Skin epidermis (tissue), 12 donors: ENCODE results near the gene CSNK2A1.
A peak's percentile ranks its signal among the peaks of the same experiment; 100 is the strongest.
"Not testable (repeated sequence)": the region's sequence is repeated elsewhere in the genome, so short reads cannot be mapped to it uniquely, and the experiment has no call there.

Experiments used
- H3K27ac ChIP-seq, 21 experiments: fragments of 200-600 bp; sonication (generic) in 11 of 21; one replicate each; pipeline ENCODE4 v1.5.0; 2020; ENCODE audit warnings: mild to moderate bottlenecking in 3 of 21, inconsistent platforms in 2 of 21, moderate library complexity in 2 of 21
- H3K4me3 ChIP-seq, 7 experiments: fragments of 200-600 bp; sonication (generic) in 2 of 7; one replicate each; pipeline ENCODE4 v1.5.0; 2020; ENCODE audit warnings: inconsistent platforms in 2 of 7, mild to moderate bottlenecking in 2 of 7, moderate library complexity in 1 of 7

The CSNK2A1 gene

DNA sequence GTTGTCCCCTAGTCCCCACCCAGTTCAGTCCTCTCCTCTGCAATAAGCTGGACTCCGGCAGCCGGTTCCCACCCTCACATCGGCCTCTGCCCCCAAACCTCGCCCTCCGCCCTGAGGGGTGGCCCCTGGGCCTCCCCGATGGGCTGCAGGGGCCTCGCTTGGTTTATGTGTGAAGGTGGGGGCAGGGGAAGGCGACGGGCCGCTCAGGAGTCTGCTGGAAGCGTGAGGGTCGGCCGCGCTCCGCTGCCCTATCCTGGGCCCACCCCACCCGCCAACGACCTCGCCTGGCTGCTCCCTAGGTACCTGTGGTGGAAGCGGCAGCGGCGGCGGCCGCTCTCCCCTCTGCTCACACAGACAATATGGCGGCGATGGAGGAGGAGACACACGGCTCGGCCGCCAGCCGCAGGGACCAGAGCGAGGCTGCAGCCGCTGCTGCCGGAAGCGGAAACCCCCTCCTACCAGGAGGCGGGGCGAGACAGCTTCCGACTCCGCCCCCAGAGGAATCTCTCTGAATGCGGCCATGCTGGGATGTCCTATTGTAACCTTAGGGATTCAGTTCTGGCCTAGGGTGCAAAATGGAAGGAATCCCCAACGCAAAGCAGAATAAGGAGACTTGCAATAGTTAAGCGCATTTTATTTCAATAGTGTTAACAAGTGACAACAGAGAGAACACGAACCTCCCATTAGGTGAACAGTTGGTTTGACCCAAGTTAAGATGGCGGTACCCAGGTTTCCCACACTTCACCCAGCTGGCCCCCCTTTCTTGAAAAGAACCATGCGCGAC is at the start of gene CSNK2A1:
Gene CSNK2A1 (minus strand): TSS at position 422 of the 784 bp plus-strand sequence. CDS start 35,239 bp downstream, outside the sequence.
- Histone ChIP-seq H3K4me3 (peak within 1 kb of the TSS; percentile 59 to 96 (median 94)), H3K27ac (peak within 1 kb of the TSS; percentile 74 to 98 (median 95))

GRCh38 chr20:592506-592905 is 48.9 kb upstream of the CSNK2A1 start:
- no peak overlapping the region for H3K27ac ChIP-seq
- H3K4me3 ChIP-seq: no peak overlapping the region

GRCh38 chr20:591941-592340 is 48.4 kb upstream of the CSNK2A1 start:
- Histone ChIP-seq H3K27ac (no peak overlapping the region), H3K4me3 (no peak overlapping the region)

DNA sequence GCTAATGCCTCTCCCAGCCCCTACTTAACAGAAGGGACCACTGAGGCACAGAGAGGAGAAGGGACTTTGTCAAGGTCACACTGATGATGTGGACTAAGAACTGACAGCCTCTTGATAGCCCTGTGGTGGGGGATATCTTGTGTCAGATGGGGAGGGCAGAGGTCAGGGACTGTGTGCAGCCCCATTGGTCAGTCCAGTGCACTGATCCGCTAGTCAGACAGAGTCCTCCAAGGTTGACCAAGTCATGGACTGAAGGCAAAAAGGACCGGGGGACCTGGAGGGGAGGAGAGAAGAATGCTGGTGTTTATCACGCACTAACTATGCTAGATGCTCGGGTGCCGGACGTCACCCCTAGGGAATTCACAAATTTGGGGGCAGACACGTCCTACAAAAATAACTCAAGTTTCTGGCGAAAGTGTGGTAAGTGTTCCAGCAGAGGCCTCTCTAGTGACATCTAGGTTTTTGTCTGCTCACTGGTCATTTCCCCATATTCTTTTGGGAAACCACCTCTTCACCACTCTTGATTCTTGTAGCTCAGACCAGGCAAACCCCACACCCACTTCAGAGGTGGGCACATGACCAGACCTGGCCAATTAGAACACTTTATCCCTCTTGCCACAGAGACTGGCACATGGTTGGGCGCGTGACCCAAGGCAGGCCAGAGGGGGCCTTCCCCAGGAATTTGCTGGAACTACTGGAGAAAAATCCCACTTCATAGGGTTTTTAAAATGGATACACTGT is 45.5 kb upstream of the CSNK2A1 start:
- H3K27ac ChIP-seq: no peak overlapping the region

GRCh38 chr20:588476-588875 is 44.9 kb upstream of the CSNK2A1 start:
- H3K27ac ChIP-seq: no peak overlapping the region

More for the DNA sequence above, 45.5 kb upstream of the CSNK2A1 start:
- no peak overlapping the region for H3K4me3 ChIP-seq

GRCh38 chr20:584971-585301 is 41.3 kb upstream of the CSNK2A1 start:
- H3K27ac ChIP-seq: no peak overlapping the region

More at GRCh38 chr20:588476-588875, 44.9 kb upstream of the CSNK2A1 start:
- H3K4me3 ChIP-seq: no peak overlapping the region

DNA sequence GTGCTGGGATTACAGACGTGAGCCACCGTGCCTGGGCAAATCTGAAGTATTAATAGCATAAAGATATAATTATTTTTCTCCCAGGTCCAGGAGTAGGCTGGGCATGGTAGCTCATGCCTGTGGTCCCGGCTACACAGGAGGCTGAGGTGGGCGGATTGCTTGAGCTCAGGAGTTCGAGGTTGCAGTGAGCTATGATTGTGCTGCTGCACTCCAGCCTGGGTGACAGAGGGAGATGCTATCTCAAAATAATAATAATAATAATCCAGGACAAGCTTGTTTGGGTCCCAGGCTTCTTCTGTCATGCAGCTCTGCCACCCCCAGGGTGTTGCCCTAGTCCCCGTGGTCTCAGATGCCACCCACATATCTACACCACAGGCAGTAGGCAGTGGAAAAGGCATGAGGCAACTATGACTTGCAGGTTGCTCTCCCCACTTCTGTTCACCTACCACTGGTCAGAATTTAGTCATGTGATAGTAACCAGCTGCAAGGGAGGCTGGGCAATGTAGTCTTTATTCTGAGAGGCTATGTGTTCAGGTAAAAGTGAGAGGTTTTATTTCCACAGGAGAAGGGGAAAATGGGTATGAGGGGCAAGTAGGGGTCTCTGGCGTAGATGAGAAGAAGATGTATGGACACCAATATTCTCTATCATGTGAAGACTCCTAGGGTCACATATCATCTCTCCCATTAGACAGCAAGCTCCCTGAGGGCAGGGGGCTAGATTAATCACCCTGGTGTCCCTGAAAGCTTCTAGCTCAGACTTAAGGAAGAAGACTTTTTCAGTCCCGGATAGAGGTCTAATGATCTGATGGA is 40.8 kb upstream of the CSNK2A1 start:
- no peak overlapping the region for H3K4me3 ChIP-seq
- no peak overlapping the region for H3K27ac ChIP-seq

More at GRCh38 chr20:584971-585301, 41.3 kb upstream of the CSNK2A1 start:
- H3K4me3 ChIP-seq: no peak overlapping the region

DNA sequence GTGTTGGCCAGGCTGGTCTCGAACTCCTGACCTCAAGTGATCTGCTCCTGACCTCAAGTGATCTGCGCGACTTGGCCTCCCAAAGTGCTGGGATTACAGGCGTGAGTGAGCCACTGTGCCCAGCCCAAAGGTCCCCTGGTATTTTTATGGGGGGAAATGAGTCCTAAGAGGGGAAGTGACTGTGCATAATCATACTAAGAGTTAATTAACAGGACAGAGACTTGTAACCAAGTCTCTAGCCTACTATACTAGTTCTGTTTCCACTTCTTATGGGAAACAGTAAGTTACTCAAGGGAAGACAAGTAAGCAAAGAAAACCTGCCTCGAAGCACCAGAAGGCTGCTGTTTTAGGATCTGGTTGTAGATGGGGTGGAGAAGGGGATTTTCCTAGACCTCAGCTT is 38.6 kb upstream of the CSNK2A1 start:
- Histone ChIP-seq H3K27ac (no peak overlapping the region), H3K4me3 (no peak overlapping the region)

- H3K4me3 ChIP-seq, H3K27ac ChIP-seq: not testable (repeated sequence)
These were observed 35.5 kb upstream of the CSNK2A1 start for GRCh38 chr20:578940-579690.

DNA sequence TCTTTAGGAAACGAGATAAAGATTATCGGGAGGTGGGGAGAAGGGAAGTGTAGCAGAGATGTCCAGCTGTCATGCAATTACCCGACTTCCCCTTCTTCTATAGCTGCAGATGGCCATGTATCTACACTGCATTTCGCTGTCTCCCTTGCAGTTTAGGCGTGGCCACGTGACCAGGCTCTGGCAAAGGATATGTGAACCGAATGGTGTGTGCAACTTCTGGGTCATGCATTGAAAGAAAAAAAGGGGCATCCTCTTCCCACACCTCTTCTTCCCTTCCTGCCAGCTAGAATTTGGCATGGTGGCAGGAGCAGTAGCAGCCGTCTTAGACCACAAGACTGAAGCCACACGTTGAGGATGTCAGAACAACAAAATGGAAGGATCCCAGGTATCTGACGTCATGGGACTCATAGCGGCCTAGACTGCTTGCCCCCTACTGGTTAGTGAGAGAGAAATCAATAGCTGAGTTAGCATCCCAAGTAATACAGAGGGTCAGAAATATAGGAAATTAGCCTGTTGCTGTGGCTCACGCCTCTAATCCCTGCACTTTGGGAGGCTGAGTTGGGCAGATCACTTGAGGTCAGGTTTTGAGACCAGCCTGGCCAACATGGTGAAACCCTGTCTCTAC is 33.7 kb upstream of the CSNK2A1 start:
- no peak overlapping the region for H3K4me3 ChIP-seq
- no peak overlapping the region for H3K27ac ChIP-seq

DNA sequence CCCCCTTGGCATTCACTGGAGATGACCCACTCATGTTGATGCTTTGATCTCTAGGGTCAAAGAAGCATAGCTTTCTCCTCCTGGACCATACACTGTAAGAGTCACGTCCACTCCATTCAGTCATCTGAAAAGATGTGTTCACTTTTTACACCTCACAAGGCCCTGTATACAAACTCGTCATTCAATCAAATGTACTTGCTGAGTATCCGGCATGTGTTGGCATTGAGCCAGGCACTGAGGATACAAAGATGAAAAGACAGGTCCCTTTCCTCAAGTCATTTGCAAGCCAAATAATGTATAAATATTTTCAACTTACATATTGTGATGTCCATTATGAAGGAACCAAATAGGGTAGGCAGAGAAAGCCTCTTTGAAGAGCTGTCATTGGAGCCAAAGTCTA is 32.6 kb upstream of the CSNK2A1 start:
- Histone ChIP-seq H3K27ac (no peak overlapping the region), H3K4me3 (no peak overlapping the region)

DNA sequence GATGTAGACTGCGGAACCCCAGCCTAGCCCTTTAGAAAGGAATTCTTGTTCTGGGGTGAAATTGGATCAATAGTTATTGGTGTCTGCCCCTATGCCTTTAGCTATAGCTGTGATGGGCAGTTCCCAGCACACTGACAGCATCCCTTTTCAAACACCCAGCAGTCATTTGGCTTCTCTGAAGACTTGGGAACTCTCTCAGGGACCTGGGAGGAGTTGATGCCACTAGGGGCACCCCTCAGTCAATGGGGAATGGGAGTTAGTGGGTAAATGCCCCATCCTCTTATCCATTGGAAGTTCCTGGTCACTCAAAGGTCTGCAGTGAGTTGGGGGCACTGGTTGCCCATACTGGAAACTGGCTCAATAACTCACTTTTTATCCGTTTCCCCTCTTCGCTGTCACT is 31.6 kb upstream of the CSNK2A1 start:
- no peak overlapping the region for H3K4me3 ChIP-seq
- no peak overlapping the region for H3K27ac ChIP-seq

DNA sequence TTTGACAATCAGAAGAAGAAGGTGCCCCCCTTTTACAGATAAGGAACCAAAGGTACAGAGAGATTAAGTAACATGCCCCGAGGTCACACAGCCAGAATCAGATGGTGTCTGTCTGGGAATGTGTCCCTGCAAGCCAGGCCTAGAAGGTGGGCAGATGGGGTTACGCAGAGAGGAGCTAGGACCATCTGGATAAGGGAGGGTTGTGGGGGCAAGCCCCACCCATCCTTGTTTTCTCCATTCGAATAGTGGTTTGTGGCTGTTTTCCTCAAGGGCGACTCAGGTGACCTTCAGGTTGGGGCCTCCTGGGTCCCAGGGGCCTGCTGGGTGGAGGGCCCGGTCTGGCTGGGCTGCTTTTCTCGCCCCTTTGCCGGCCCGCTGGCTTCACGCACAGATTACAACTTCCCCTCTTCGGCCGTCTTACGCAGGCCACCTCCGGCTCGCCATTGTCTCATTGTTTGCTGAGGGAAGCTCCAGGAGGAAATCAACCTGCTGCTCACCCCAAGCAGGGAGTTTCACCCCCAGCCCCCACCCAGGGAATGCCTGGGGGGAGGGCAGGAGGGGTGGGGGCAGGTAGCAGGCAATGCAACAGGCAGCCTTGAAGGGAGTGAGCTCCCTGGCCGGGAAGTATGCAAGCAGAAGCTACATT is 30.8 kb upstream of the CSNK2A1 start:
- no peak overlapping the region for H3K4me3 ChIP-seq
- H3K27ac ChIP-seq: peak overlapping the region in 1 of 21 experiments; percentile 28

DNA sequence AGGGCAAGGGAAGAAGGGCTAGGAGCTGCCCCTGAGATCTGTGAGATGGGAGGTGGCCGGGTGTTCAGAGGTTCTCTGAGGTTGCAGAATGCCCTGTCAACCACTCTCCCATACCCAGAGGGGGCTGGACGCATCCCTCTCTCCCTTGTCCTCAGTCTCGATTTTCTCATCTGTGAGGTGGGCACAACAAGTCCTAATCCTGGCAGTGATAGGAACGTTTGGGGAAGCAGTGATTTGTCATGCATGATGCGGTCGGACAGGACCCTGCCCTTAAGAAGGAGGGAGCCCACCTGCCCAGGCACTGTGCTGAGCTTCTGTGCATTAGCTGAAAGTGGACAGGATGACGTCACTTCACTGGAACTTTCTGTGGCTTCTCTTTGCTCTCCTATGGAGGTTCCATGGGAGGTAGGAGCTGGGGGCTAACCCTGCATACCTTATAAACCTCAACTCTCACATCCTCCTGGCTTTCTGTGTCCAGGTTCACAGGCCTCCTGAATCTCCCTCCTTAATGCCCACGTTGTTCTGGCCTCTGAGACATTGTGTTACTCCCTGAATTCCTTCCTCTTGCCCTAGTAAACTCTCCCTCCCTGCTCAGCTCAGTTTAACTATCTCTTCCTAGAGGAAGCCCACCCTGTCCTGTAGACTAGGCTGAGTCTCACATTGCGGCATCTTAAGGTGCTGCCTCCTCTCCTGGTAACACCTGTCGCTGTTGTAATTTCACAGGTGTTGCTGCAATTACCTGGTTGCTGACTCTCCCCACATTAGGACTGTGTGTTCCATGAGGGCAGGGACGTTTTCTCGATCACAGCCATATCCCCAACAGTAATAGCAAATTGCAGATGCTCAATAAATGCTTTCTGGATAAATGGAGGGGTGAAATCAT is 30.1 kb upstream of the CSNK2A1 start:
- Histone ChIP-seq H3K27ac (no peak overlapping the region), H3K4me3 (no peak overlapping the region)

DNA sequence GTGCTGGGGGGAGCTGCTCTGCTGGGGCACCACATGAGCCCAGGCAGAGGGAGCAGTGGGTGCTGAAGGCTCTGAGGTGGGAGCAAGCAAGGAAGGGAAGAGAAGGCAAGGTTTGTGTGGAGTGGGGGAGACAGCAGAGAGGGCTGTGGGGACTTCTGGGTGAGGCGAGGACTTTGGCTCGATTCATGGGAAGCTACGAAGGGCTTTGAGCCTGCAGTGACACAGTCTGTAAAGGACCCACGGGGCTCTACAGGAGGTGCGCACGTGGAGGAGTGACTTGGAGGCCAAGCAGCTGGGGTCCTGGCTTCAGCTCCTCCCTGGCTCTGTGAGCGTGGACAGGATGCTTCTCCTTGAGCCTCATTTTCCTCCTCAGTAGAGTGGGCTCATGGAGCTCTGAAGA is 29.1 kb upstream of the CSNK2A1 start:
- no peak overlapping the region for H3K4me3 ChIP-seq
- no peak overlapping the region for H3K27ac ChIP-seq

DNA sequence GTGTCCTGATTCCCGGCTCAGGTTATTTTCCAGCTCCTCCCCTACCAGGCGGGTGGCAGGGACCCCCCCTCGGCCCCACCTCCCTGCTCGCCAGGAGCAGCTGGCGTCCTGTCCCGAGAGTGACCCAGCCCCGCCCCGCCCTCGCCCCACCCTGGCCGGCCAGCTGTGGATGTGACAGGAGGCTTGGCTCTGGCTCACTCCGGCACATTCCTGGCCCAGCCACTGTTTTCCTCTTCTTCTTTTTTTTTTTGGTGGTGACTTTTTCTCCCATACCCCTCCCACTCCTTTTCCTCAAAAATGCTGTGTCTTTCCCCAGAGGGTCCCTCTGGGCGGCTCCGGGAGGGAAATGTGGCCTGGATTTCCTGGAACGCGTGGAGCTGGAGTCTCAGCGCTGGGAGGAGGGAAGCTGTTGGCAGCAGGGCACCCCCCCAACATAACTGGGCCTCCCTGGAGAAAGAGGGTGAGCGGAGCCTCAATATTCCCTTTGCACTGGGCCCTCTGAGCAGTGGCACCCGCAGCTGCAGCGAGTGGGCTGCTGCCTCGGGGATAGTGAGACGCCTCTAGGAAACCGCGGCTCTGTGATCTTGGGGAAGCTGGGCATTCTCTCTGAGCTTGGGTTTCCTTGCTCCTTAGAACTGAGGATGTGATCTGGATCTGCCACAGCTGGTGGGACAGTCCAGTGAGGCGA is 28.3 kb upstream of the CSNK2A1 start:
- H3K27ac ChIP-seq: peak overlapping the region in 2 of 21 experiments; percentile 37 to 57
- H3K4me3 ChIP-seq: no peak overlapping the region
